Measurements from ENCODE around the gene PIAS1.

DNA sequence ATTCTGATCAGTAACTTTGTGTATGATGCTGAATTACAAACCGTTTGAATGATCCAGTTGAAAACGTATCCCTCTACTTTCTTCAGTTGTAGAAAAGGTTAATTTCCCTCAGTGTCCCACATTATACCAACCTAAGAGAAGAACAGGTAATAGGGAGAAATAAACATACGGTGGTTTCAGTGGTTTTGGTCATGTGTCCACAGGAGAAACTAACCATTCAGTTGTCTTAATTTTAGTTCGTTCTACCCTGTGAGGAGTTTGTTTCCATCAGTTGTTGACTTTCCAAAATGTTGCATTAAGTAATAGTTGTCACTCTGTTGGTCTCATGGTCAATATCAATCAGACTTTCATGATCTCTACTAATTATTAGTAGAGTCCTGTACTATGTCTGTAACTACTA is 135.9 kb downstream of the PIAS1 start:
- TF ChIP-seq ZNF274 (IDR thresholded peaks at IDR 0.05; ENCODE audit: low read depth, low read length): no peak
- TF ChIP-seq SUZ12 (IDR thresholded peaks at IDR 0.05; ENCODE audit: extremely low read depth, insufficient read depth, insufficient read length): no peak
- TF ChIP-seq YY1 (IDR thresholded peaks at IDR 0.05; ENCODE audit: insufficient read depth, insufficient read length): no peak
